ENCODE data around the gene FRMPD1.
"Not testable (repeated sequence)": the region's sequence is repeated elsewhere in the genome, so short reads cannot be mapped to it uniquely, and the experiment has no call there.

Gene FRMPD1

DNA sequence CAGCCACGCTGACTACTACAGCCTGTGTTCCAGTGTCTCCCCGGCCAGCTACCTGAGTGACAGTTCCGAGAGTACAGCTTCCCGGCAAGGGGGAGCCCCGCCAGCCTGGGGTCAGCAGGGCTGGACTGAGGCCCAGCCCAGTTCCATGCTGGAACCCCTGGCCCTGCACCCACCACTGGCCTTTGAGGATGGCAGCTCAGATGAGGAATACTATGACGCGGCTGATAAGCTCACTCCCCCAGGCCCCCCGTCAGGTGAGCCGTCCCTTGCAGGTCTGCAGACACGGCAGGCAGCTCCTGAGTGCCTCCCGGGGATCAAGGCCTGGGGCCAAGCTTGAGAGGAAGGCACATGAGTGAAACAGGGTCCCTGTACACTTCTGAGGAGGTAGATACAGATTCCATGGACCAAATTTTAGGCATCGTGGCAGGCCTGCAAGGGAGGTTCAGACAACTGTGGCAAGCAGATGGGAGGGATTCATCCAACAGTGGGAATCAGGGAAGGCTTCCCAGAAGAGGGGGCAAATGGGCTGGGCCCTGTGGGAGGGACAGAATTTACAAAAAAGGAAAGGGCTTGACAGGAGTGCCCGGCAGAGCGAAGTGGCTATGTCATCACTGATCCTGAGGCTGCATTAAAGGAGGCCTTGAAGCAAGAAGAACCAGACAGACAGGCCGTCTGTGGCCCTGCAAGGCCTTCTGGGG, 90.0 kb downstream of the FRMPD1 start:
- no peak for DNase-seq

DNA sequence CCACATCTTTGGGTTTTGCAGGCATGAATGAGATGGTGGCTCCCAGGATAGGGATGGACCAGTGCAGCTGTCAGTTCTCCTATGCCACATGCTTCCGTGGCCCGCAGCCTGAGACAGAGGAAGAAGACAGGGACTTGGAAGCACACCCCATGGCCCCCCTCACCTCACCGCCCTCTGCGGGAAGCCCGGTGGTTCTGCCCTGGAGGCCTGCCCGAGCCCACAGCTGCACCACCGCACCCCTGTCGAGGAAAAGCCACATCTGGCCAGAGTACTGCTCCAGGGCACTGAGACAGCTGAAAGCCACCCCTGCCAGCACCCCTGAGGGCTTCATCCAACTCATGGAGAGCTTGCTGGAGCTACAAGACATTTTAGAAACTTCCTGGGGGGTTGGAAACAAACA, 95.2 kb downstream of the FRMPD1 start:
- no peak for DNase-seq

DNA sequence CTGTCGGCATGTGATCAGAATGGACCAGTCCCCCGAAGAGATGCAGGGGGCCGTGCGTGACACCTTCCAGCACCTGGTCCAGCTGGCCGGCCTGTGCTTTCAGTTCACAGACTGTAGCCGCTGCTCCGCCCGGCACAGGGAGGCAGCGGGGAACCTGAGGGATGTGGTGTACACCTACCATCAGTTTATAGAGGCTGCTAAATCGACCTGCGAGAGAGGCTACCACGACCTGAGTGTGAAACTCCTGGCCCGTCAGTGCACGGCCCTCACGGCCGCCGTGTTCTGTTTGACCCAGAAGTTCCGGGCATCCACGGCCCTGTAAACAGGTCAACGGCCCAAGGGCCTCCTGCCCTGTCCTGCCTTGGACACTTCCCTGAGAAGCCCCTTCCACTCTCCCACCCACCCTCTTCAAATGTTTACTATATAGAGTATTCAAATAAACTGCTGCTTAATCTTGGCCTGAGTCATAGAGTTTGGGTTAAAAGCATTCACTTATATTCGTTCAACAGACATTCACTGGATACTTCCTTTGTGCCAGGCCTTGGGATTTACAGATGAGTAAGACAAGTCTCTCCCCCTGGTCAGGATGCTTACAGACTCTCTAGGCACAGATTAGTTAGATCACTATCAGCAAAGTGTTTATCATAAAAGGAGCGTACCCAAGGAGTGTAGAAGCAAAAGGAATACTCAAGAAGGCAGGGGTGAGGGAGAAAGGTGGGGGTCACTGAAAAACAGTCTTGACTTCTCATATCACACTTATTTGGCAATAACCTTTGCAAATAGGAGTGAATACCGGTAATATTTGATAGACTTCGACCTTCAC, 95.9 kb downstream of the FRMPD1 start:
- DNase-seq: no peak

DNA sequence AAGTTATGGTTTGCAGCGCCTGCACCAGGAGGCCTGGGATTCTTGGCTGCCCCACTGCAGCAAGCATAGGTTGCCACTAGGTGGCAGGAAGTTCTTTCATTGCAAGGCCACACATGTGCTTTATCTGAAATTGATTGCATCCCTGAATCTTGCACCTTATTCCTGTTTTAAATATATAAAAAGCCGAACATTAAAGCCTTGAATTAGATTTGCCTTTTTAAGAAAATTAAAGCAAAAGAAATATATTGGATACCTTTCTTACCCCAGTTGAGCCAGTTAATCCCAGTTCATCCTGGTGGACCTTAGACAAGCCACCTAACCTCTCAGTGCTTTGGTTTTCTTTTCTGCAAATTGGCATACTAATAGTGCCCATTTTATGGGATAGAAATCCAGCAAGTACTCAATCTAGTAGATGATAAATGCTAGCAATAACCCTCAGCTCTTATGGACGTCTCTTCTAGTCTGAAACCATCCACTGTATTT, 96.6 kb downstream of the FRMPD1 start:
- DNase-seq: peak; percentile 16

DNA sequence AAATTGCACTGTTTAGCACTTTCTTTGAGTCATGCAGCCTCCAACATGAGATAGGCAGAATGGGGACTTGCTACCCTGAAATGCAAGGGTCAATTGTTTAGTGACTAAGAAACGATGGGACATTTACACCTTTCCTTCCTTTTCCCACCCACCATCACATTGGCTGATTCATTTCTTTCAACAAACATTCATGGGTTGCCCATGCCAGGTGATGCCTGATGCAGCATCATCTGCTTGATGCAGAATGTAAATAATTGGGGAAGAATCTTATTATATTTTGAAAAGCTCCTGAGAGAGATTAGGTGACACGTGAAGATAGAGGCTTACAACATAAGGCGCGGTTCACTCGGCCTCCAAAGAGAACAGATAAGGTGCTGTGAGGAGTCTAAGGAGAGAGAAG, 98.4 kb downstream of the FRMPD1 start:
- no peak for DNase-seq

DNA sequence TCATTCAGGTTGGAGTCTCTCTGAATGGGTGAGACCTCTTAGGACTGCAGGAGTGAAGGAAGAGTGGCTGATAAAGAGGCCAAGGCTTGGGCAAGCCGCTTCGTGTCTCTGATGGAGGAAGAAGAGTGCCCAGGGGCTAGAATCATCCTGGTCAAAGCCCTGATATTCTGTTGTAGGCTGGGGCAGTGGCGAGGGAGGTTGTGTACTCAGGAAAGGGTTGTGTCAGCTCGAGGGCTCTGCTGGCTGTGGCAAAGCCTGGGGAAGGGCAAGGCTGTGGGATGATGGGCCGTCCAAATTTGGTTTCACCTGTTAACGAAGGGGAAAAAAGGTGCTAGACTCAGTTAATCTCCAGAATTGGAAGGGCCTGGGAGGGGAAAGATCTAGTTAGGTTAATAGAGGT, 100.4 kb downstream of the FRMPD1 start:
- DNase-seq: no peak

DNA sequence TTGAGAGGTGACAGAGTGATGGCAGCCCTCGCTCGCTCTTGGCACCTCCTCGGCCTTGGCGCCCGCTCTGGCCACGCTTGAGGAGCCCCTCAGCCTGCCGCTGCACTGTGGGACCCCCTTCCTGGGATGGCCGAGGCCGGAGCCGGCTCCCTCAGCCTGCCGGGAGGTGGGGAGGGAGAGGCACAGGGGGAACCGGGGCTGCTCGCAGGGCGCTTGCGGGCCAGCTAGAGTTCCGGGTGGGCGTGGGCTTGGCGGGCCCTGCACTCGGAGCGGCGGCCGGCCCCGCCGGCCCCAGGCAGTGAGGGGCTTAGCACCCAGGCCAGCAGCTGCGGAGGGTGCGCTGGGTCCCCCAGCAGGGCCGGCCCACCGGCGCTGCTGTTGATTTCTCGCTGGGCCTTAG, 101.0 kb downstream of the FRMPD1 start:
- not testable (repeated sequence) for DNase-seq

DNA sequence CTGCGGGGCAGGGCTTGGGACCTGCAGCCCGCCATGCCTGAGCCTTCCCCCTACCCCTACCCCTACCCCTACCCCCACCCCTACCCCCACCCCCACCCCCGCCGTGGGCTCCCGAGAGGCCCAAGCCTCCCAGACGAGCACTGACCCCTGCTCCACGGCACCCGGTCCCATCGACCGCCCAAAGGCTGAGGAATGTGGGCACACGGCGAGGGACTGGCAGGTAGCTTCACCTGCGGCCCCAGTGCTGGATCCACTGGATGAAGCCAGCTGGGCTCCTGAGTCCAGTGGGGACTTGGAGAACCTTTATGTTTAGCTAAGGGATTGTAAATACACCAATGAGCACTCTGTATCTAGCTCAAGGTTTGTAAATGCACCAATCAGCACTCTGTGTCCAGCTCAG, 101.4 kb downstream of the FRMPD1 start:
- DNase-seq: not testable (repeated sequence)

DNA sequence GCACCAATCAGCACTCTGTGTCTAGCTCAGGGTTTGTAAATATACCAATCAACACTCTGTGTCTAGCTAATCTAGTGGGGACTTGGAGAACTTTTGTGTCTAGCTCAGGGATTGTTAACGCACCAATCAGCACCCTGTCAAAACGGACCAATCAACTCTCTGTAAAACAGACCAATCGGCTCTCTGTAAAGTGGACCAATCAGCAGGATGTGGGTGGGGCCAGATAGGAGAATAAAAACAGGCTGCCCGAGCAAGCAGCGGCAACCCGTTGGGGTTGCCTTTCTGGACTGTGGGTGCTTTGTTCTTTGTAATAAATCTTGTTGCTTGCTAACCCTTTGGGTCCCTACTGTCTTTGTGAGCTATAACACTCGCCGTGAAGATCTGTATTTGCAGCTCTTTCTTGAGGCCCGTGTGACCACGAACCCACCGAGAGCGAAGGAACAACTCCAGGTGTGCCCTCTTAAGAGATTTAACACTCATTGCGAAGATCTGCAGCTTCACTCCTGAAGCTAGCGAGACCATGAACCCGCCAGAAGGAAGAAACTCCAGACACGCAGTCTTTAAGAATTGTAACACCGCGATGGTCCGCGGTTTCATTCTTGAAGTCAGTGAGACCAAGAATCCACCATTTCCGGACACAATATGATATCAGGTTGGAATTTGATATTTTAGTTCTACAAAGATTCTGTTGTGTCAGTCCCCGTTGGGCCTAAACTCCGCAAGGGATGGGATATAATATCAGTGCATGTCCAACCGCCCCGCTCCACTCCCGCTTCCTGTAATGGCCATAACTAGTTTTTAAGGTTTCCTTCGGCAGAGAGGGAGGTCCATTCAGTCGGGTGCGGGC, 102.1 kb downstream of the FRMPD1 start:
- DNase-seq: no peak

DNA sequence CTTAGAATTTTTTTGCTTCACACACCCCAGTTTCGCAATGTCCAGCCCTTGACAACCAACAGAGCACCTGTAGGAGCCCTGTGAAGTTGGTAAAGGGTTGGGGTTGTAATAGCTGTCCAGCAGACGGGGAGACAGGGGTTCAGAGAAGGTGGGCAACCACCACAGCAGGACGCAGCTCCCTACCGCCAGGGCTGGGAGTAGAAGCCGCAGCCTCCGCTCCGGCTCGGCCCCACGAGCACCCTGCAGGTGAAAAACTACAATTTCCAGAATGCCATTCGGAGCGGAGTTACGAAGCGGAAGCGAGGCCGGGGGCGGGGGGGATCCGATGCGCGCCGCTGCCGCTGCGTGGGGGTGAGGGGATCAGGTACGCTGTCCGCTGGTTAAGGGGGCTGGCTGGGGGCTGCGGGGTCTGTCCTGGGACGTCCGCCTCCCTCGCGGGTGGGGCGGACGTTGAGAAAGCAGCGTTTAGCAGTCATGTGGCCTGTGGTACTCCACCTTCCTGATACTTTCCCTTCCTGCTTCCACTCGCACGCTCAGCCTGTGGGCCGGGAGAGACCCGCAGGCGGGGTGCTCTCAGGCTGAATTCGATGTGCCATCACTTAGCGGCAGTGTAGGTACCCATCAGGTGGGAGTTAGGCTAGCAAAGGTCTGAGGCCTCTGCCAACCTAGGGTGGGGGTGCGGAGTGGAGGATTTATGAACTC, 102.9 kb downstream of the FRMPD1 start, which contains the start of gene TRMT10B:
Gene TRMT10B, plus strand, starts transcription at position 317 of the 702 bp plus-strand sequence. CDS start 8,127 bp downstream, outside the sequence.
- DNase-seq: peak; percentile 65

DNA sequence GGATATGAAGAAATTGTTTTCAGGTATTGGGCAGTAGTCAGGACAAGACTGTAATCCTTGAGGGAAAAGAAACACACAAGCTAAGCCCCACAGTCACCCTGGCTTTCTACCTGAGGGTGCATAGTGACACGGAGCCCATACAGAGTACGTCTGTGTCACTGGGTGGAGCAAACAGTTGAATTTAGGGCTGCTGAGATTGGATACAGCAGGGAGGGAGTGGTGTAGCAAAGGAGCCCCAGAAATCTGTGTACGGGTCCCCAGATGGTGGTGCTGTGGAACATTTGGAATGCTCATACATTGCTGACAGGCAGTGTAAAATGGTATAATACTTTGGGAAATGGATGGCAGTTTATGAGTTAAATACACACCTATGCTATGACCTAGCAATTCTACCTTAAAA, 108.0 kb downstream of the FRMPD1 start:
- DNase-seq: no peak

DNA sequence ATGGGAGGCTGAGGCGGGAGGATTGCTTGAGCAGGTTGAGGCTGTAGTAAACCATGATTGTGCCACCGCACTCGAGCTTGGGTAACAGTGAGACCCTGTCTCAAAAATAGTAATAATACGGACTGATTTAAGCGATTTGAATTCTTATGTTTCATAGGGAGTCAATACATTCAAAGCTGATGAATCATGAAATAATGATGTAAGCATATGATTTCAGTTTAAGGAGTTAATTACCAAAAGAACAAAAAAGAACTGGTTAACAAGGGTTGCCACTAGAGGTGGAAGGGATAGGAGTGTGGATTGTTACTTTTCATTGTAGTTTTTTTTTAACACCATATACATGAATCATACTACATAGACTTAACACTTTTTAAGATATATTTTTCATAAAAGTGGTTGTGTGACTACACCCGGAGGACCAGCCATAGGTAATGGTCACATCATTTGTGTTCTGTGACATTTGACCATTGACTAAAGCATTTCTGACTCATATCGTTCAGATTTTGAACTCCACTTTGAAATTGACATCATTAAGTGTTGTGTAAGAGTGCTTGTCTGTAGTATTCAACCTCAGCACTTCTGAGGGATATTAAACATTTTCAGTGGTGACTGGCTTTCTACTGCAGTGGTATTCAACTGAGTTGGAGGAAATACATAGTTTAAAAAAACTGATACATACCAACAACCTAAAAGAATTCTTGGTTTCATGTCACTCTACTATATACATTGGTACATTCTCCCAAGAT, 109.8 kb downstream of the FRMPD1 start:
- no peak for DNase-seq

DNA sequence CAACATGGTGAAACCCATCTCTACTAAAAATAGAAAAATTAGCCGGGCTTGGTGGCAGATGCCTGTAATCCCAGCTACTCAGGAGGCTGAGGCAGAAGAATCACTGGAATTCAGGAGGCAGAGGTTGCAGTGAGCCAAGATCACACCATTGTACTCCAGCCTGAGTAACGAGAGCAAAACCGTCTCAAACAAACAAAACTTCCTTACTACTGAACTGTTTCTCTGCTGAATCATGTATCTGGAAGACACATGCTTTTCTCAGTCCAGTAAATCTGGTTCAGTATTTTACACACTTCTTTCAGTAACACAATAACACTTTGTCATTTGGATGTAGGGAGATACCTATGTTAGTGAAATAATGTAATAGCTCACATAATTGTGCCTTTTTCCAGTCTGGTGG, 110.8 kb downstream of the FRMPD1 start:
- no peak for DNase-seq

DNA sequence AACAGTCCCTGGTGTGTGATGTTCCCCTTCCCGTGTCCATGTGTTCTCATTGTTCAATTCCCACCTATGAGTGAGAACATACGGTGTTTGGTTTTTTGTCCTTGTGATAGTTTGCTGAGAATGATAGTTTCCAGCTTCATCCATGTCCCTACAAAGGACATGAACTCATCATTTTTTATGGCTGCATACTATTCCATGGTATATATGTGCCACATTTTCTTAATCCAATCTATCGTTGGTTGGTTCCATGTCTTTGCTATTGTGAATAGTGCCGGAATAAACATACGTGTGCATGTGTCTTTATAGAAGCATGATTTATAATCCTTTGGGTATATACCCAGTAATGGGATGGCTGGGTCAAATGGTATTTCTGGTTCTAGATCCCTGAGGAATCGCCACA, 114.5 kb downstream of the FRMPD1 start:
- not testable (repeated sequence) for DNase-seq

DNA sequence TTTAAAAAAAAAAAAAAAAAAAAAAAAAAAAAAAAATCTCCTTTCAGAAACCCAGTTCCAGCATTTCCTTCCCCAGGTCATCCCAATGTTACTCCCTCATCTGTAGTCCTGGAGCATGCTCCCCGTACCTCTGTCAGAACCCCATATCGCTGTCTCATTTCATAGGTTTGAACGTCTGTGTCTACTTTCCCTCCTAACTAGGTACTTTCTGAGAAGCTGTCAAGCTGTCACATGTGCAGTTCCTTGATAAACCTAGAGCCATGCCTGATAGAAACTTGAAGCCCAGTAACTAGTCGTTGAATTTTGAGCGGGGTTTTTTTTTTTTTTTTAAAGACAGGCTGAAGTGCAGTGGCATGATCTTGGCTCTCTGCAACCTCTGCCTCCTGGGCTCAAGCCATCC, 118.6 kb downstream of the FRMPD1 start:
- no peak for DNase-seq

DNA sequence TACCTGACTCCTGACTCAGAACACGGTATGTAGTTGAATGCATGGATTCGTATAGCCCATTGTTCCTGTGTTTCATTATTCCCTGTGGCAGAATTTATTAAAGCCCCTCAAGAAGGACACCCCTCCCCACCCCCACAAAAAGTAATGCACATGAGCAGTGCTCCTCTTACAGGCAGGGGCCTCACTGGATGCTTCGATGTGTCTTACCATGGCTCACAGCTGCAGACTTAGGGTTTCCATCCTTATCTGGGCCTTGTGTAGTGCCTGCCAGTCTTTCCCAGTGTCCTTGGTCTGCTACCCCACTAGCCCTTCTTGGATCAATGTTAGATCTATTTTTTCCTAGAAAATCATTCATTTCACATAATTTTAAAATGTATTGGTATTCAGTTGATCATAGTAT, 119.2 kb downstream of the FRMPD1 start:
- DNase-seq: no peak

DNA sequence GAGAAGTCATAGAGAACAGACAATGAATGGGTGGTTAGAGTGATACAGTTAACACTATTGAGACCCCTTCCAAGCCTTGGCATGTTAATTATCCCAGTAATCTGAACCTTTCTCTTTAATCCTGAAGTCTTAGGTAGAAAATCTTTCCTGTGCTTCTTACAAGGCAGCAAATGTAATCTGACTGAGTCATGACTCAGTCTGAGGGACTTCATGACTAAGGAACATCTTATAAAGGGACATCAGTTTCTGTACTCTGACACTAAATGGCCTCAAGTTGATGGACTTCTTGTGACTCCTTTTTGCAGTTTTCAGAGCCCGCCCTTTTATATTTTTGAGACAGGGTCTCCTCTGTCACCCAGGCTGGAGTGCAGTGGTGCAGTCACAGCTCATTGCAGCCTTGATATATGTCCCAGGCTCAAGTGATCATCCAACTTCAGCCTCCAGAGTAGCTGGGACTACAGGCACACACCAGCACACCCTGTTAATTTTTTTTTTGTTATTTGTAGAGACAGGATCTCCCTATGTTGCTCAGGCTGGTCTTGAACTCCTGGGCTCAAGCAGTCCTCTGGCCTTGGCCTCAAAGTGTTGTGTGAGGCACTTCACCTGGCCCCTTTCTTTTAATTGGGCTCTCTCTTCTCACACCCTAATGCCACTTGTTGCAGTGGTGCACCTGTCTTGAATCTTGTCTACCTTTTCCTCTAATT, 124.6 kb downstream of the FRMPD1 start:
- no peak for DNase-seq

DNA sequence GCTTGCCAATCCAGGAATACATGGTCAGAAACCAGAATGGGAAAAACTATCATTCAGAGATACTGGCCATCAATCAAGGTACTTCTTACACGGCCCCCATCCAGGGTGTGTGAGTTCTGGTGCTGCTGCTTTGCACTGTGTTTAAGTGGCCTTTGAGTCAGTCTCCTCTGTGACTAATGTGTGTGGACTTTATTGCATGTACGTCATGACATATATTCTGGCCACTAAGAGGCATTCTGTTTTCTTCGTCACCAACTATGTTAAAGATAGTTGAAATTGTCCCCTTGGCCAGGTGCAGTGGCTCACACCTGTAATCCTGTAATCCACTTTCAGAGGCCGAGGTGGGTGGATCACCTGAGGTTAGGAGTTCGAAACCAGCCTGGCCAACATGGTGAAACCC, 125.6 kb downstream of the FRMPD1 start:
- DNase-seq: no peak

DNA sequence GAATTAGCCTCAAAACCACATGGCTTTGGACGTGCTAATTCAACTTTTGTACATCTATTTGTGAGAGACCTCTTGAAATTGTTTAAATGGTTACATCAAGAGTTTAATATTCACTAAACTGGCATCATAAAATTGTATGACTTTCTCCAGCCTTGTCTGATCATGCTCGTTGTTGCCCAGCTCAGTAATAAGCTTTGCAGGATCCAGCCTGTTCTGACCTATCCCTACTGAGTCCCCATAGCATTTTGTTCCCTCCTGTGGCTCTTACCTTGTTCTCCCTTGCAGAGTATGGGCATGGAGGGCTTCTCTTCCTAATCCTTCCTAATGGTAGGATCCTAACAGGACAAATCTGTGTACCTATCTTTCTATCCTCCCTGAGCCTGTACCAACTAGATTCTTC, 127.8 kb downstream of the FRMPD1 start:
- DNase-seq: no peak

DNA sequence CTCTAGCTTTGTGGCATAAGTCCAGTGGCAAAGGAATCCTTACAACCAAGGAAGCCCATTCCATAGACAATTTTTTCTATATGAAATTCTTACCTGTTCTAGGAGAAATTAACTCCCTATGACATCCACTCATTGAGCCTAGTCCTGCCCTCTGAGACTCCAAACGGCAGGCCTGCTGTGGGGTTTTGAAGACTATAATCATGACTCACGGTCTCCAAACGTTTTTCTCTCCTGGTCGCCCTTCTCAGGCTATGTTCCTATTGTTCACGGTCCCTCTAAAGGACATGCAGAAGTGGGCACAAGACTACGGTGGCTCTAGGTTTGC, 133.5 kb downstream of the FRMPD1 start:
- no peak for DNase-seq
